Spleen (tissue), 7 donors: ENCODE data around the gene POMT2.

Experiments
- CTCF ChIP-seq, 11 experiments: fragments of 200-600 bp in 7 of 11; fragments of 450-650 bp in 4 of 11; sonication (generic) in 4 of 11; IDR thresholded peaks in 8 of 11; conservative IDR thresholded peaks in 3 of 11; 1 replicate in 7 of 11; 2 replicates in 4 of 11; pipeline versions ENCODE4 v1.4.0 to v1.8.0; 2016 to 2021; ENCODE audit warnings: antibody characterized with exemption in 11 of 11, inconsistent platforms in 4 of 11, mild to moderate bottlenecking in 1 of 11
- POLR2A ChIP-seq, 3 donors: fragments of 450-650 bp; IDR thresholded peaks; one replicate each; pipeline ENCODE4 v1.5.1; 2017; ENCODE audit warnings: antibody characterized with exemption in 3 of 3, mild to moderate bottlenecking in 1 of 3
- POLR2AphosphoS5 ChIP-seq, 3 donors: sonication (generic); formaldehyde crosslinking; IDR thresholded peaks; one replicate each; pipeline ENCODE4 v1.5.1; 2017; ENCODE audit warnings: antibody characterized with exemption in 3 of 3
- donor health status: DM: no; HTN: no; CAD: no; lungs with moderate emphysema.
- donor health status: DM: no; HTN: no; CAD: no.
- donor health status: DM: no; HTN: no; CAD: no.

GRCh38 chr14:77314539-77315457 lies 5.9 kb downstream of the POMT2 start:
- TF ChIP-seq CTCF (IDR thresholded peaks at IDR 0.05 in 8 of 11, conservative IDR thresholded peaks at IDR 0.05 in 3 of 11) (no peak), POLR2AphosphoS5 (IDR thresholded peaks at IDR 0.05) (no peak), POLR2A (IDR thresholded peaks at IDR 0.05) (no peak)
